Stimulated activated CD8-positive, alpha-beta memory T cell treated with anti-CD3 and anti-CD28 coated beads, Interleukin-15, amount 100 ng/mL, for 48 hours (primary cell): Measurements from ENCODE around the gene PGAM4.
"Not testable (repeated sequence)": the region's sequence is repeated elsewhere in the genome, so short reads cannot be mapped to it uniquely, and the experiment has no call there.

ENCODE experiments used
- DNase-seq, 2 donors: peaks; one replicate each; pipeline ENCODE4 v3.0.0-alpha.2; 2020; ENCODE audit warnings: low read depth in 2 of 2

Gene PGAM4

GRCh38 chrX:77925764-77926163, 43.7 kb downstream of the PGAM4 start:
- DNase-seq: no peak

- no peak for DNase-seq
Observed at GRCh38 chrX:77924320-77924859, 45.0 kb downstream of the PGAM4 start.

GRCh38 chrX:77922787-77923186, 46.7 kb downstream of the PGAM4 start:
- DNase-seq: no peak

GRCh38 chrX:77919370-77919769, 50.1 kb downstream of the PGAM4 start:
- DNase-seq: not testable (repeated sequence)

- no peak for DNase-seq
Observed at GRCh38 chrX:77918568-77918967, 50.9 kb downstream of the PGAM4 start.
